ENCODE results near the gene MAPK8IP3.
"Not testable (repeated sequence)": the region's sequence is repeated elsewhere in the genome, so short reads cannot be mapped to it uniquely, and the experiment has no call there.

The MAPK8IP3 gene

GRCh38 chr16:1677942-1678499, 28.0 kb upstream of the MAPK8IP3 start, which contains the start of gene JPT2:
JPT2 (plus strand) TSS chr16:1678279; CDS start chr16:1678313, 34 bp downstream.
- no peak for DNase-seq

GRCh38 chr16:1678500-1679098, 27.4 kb upstream of the MAPK8IP3 start:
- no peak for DNase-seq

- no peak for DNase-seq
Observed at GRCh38 chr16:1680361-1680760, 25.6 kb upstream of the MAPK8IP3 start.

GRCh38 chr16:1681032-1681431, 25.0 kb upstream of the MAPK8IP3 start:
- DNase-seq, result no peak

- DNase-seq, result no peak
Observed at GRCh38 chr16:1687427-1688316, 18.3 kb upstream of the MAPK8IP3 start.

GRCh38 chr16:1688807-1689560, 17.0 kb upstream of the MAPK8IP3 start:
- no peak for DNase-seq

GRCh38 chr16:1689853-1690252, 16.1 kb upstream of the MAPK8IP3 start:
- DNase-seq, result no peak

- DNase-seq, result no peak
Observed at GRCh38 chr16:1690810-1691209, 15.2 kb upstream of the MAPK8IP3 start.

- DNase-seq, result no peak
Observed at GRCh38 chr16:1691276-1691675, 14.7 kb upstream of the MAPK8IP3 start.

- no peak for DNase-seq
Observed at GRCh38 chr16:1691956-1692355, 14.0 kb upstream of the MAPK8IP3 start.

- no peak for DNase-seq
Observed at GRCh38 chr16:1696863-1697262, 9.1 kb upstream of the MAPK8IP3 start.

GRCh38 chr16:1698680-1699079, 7.3 kb upstream of the MAPK8IP3 start:
- no peak for DNase-seq

- no peak for DNase-seq
Observed at GRCh38 chr16:1700246-1700645, 5.7 kb upstream of the MAPK8IP3 start.

GRCh38 chr16:1701216-1701878, 4.6 kb upstream of the MAPK8IP3 start:
- no peak for DNase-seq

GRCh38 chr16:1705324-1705687, 689 bp upstream of the MAPK8IP3 start:
- not testable (repeated sequence) for DNase-seq

- DNase-seq, result no peak
Observed at GRCh38 chr16:1706386-1707192, 594 bp downstream of the MAPK8IP3 start.

GRCh38 chr16:1707193-1707790, 1.3 kb downstream of the MAPK8IP3 start:
- DNase-seq, result no peak

GRCh38 chr16:1708083-1708767, 2.2 kb downstream of the MAPK8IP3 start:
- DNase-seq, result no peak

- DNase-seq, result no peak
Observed at GRCh38 chr16:1708768-1709180, 2.8 kb downstream of the MAPK8IP3 start.

- no peak for DNase-seq
Observed at GRCh38 chr16:1709356-1709755, 3.4 kb downstream of the MAPK8IP3 start.
